Stimulated activated CD8-positive, alpha-beta memory T cell treated with anti-CD3 and anti-CD28 coated beads, Interleukin-15, amount 100 ng/mL, for 1 hour (primary cell): ENCODE results near the gene SHOC2.

Experiments
- DNase-seq: peaks from one replicate; pipeline ENCODE4 v3.0.0-alpha.2; 2020; ENCODE audit warnings: low read depth

Gene SHOC2

GRCh38 chr10:110919349-110919931 lies at the start of gene SHOC2:
TSS of gene SHOC2 (plus strand) at chr10:110919604. CDS start at chr10:110964359, 44,755 bp downstream.
- DNase-seq, result peak; percentile 93

GRCh38 chr10:110870823-110871297 lies 48.5 kb upstream of the SHOC2 start:
- no peak for DNase-seq

- peak; percentile 88 for DNase-seq
Measured at GRCh38 chr10:110871298-110872084, 47.9 kb upstream of the SHOC2 start, which contains the start of gene PDCD4. TSS of gene PDCD4 (plus strand) at chr10:110871928. CDS start at chr10:110876028, 4,100 bp downstream.

DNA sequence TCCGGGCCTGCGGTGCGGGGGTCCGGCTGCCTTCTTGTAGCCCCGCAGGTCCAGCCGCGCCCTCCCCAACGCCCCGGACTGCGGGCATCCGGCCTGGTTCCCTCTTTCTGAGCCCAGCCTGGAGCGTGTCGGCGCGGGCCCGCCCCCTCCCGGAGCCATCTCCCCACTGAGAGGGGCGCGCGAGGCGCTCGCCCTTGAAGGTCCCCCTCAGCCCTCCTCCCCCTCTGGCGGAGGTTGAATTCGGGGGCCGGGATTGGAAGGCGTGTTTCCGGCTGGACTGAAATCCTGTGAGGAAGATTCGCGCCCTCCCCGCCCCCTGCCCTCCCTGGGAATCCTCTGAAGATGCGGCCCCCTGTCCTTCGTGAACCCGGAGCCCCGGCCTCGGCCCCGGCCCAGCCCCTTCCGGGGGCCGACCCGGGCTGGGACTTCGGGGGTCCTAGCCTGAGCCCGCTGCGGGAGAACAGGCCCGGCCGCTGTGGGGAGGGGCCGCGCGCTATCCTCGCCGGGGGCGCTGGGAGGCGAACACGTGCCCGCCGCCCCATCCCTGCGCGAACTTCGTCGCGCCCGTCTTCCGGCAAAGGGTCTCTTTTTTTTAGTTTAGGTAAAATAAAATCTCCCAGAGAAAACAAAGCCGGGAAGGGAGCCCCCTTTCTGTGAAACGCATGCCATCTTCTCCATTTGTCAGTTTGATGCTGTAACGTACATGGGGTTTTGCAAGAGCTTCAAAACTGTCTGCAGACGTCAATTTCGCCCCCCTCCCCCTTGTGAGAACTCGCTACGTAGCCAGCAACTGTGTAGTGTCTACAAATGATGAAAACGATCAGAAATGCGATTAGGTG lies 47.0 kb upstream of the SHOC2 start:
- DNase-seq, result peak; percentile 62

DNA sequence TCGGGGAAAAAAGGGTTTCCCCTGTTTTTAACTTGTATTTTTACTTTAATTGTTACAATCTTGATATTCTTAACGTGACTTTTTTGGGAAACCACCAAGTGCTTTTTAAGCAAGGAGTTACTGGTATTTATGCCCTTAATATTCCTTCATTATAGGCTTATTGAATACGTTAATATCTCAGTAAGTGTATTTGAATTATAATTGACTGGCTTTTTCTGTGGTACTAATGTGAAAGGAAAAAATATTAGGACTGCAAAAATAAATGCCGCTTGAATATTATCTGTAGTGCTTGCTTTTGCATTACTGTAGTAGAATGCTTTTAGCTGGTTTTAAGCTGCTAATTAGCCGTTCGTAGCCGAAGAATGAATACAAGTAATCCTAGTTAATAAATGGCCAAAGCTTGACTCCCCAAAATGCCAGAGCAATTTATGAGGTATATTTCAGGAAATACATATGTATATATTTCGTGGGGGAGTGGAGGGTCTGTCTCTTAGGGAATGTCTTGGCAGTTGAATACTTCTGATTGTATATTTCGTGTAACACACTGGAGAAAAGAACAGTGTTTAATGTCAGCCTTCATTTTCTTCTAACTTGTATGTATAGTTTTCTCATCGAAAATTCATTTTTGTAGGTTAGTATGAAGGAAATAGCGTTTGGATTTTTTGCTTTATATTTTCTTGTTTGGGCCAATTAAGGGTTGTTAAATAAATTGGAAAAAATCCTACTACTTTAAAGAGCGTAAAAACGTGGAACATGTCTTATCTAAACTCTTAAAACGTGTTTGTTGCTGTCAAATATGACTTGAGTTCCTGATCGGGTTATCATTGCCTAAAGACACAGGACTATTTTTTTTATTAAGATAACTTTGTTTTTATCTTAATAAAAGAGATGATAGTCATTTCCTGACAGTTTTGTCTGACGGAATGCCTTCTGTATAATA lies 46.1 kb upstream of the SHOC2 start:
- no peak for DNase-seq

DNA sequence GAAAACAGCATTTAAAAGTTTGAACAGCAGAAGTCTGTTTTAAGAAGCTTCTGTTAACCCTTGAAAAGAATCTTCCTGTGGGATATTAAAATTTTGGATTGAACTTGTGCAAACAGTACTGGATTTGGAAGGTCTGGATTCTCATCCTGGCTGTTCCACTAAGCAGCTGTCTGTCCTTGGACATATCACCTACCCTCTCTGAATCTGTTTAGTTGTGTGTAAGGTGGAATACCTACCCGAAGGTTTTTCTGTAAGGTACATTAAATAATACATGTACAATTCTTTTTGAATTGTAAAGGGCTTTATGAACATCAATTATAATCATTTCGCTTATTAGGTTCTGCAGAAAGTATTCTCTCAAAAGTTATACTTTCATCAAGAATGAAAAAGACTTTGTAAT lies 45.5 kb upstream of the SHOC2 start:
- DNase-seq, result no peak

DNA sequence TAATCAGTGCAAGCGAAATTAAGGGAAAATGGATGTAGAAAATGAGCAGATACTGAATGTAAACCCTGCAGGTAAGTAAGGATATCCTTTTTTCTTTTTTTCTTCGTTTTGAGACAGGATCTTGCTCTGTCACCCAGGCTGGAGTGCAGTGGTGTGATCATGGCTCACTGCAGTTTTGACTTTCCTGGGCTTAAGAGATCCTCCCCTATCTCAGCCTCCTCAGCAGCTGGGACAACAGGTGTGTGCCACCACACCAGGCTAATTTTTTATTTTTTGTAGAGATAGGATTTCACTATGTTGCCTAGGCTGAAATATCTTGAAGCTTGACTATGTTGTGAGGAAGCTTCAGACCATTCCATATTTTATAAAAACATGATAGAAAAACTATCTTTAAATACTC lies 43.4 kb upstream of the SHOC2 start:
- no peak for DNase-seq

DNA sequence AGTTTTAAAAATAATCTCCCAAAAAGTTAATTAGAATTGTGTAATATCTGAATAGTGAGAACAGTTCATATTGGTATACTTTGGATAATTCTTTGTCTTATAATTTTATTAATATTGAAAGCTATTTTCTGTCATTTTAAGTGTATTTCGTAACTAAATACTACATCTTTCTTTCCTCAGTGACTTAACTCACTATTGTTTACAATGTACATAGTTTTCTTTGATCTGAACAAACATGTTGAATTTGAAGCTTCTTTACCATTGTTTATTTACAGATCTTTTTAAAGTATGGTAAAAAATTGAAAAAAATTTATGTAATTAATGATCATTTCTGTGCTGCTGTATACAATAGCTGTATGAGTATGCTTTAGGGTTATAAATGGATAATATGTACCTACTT lies 42.6 kb upstream of the SHOC2 start:
- DNase-seq, result no peak

GRCh38 chr10:110880012-110880411 lies 39.4 kb upstream of the SHOC2 start:
- no peak for DNase-seq

- DNase-seq, result no peak
Measured at GRCh38 chr10:110881247-110881646, 38.2 kb upstream of the SHOC2 start.

DNA sequence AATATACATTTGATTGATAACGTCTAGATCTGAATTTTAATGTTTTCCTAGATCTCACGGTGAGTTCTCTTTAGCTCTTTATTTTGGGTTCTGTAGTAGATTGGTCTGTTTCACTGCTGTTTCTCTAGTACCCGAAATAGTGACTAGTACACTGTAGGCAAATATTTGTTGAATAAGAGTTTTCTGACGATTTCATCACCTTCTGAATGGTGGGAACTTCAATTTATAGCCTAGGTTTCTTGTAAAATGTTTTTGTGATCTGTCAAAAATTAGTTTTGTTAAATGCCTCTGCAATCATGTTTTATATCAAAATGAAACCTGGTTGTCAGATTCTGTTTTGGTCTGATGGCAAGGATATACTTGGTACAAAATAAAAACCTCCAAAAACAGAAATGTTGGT lies 37.5 kb upstream of the SHOC2 start:
- no peak for DNase-seq

- no peak for DNase-seq
Measured at GRCh38 chr10:110883924-110884323, 35.5 kb upstream of the SHOC2 start.

GRCh38 chr10:110885932-110886674 lies 33.3 kb upstream of the SHOC2 start:
- DNase-seq, result no peak

- DNase-seq, result no peak
Measured at GRCh38 chr10:110887560-110887959, 31.8 kb upstream of the SHOC2 start.

DNA sequence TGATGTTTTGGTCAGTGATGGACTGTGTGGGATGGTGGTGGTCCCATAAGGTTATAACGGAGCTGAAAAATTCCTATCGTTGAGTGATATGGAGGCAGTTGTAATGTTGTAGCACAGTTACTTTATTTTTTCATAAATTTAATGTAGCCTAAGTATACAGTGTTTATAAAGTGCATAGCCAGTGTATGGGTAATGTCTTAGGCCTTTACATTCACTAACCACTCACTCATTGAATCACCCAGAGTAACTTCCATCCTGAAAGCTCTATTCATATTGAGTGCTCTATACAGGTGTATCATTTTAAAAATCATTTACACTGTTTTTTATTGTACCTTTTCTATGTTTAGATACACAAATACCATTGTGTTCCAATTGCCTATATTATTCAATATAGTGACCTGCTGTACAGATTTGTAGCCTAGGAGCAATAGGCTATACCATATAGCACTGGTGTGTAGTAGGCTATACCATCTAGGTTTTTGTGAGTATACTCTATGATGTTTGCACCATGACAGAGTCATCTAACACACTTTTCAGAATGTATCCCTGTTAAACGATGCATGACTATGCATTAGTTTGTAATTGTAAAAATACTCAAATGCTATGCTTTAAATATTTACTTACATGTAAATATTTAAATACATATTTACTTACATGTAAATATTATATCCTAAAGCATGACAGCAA lies 26.7 kb upstream of the SHOC2 start:
- DNase-seq, result no peak

DNA sequence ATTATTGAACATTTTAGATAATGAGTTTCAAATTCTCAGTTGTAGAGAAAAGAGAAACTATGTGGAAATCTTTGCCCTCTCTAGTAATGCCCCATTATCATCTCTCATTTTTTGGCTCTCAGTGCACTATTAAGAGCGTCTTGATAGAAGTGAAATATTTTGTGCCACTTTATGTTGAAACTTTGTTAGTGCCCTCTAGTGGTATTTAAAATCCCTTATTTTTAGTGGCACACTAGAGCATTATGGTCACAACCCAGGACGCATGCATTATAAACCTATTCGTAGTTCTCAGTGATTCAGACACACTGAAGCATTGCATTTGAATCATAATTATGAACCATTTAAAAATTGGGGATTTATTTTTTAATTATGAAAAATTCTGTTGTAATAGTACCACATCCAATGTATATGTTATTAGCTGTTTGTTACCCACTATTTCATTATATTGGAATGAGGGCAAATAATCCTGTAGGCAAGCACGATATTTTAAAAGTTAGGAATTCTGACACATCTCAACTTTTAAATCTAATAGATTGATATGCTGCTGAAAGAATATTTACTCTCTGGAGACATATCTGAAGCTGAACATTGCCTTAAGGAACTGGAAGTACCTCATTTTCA lies 25.7 kb upstream of the SHOC2 start:
- no peak for DNase-seq

- no peak for DNase-seq
Measured at GRCh38 chr10:110897184-110897583, 22.2 kb upstream of the SHOC2 start.

DNA sequence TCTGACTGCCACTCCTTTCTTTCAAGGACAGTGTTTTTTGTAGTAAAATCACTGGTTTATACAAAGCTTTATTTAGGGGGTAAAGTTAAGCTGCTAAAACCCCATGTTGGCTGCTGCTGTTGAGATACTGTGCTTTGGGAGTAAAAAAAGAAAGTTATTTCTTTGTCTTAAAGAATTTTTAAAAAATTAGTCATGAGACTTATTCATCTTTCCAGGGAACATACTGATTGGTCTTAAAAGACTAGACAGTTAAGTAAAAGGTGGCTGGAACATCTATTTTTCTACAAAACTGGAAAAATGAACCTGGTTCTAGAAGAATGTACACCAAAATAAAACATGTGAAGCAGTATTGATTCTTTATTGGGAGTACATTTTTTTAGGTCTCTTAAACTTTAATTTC lies 21.0 kb upstream of the SHOC2 start:
- no peak for DNase-seq

DNA sequence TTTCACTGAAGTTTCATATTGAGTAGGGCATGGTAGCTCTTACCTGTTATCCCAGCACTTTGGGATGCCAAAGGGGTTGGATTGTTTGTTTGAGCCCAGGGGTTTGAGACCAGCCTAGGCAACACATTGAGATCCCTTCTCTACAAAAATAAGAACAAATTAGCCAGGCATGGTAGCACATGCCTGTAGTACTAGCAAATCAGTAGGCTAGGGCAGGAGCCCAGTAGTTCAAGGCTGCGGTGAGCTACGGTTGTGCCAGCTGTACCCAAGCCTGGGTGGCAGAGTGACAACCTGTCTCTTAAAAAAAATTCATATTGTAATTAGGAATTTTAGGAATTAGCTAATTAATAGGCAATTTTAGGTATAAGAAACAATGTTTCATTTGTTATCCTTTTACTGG lies 18.4 kb upstream of the SHOC2 start:
- DNase-seq, result no peak
